ENCODE results near the gene LLPH.

The LLPH gene

DNA sequence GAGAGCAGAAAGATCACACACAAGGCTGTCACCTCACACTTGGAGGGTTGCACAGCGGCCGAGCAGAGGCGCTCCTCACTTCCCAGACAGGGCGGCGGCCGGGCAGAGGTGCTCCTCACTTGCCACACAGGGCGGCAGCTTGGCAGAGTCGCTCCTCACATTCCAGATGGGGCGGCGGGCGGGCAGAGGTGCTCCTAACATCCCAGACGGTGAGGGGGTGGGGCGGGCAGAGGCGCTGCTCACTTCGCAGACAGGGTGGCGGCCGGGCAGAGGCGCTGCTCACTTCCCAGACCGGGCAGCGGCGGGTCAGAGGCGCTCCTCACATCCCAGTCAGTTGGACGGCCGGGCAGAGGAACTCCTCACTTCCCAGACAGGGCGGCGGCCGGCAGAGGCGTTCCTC, 30.2 kb upstream of the LLPH start:
- H3K27ac ChIP-seq = no peak overlapping the region
- ChIA-PET POLR2A (ENCODE audit: low non-redundant PET) (no interaction called here), CTCF (interaction anchor here (1.0 kb wide), 1 partner anchor 9 kb away, joined by 8 read pairs; the partner anchor contains the start of gene TMBIM4)
- TF ChIP-seq CTCF (conservative IDR thresholded peaks at IDR 0.05; ENCODE audit: low read depth) = no peak
- no peak for DNase-seq (ENCODE audit: low spot score)

DNA sequence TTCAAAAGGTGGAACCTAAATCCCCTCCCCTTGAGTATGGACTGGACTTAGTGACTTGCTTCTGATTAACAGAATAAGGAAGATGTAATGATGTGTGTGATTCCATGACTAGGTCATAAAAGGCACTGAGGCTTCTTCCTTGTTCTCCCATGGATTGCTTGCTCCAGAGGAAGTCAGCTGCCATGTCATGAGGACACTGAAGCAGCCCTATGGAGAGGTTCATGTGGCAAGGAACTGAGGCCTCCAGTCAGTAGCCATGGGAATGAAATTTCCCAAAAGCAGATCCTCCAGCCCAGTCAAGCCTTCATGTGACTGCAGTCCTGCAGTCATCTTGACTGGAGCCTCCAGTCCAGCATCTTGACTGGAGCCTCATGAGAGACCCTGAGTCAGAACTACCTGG, 28.6 kb upstream of the LLPH start:
- TF ChIP-seq CTCF (conservative IDR thresholded peaks at IDR 0.05; ENCODE audit: low read depth) = no peak
- DNase-seq (ENCODE audit: low spot score) = no peak
- H3K27ac ChIP-seq = no peak overlapping the region
- ChIA-PET CTCF (no interaction called here), POLR2A (ENCODE audit: low non-redundant PET) (no interaction called here)

DNA sequence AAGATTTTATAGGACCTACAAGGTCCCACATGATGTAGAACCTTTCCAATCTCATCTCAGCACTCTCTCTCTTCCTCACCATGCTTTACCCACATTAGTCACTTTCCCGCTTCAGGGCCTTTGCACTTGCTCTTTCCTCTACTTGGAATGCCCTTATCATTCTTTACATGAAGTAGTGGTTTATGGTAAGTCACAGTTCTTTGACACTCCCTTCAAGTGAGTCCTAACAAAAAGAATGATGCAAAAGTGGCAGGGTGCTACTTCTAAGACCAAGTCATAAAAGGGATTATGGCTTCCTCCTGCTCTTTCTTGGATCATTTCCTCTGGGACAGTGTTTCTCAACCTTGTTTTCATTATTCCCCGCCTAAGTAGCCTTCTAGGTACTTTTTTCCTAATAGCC, 26.1 kb upstream of the LLPH start:
- ChIA-PET CTCF (no interaction called here), POLR2A (ENCODE audit: low non-redundant PET) (no interaction called here)
- no peak overlapping the region for H3K27ac ChIP-seq
- TF ChIP-seq CTCF (conservative IDR thresholded peaks at IDR 0.05; ENCODE audit: low read depth) = no peak
- DNase-seq (ENCODE audit: low spot score) = no peak

- no peak overlapping the region for H3K27ac ChIP-seq
- ChIA-PET CTCF (no interaction called here), POLR2A (ENCODE audit: low non-redundant PET) (no interaction called here)
- DNase-seq (ENCODE audit: low spot score) = no peak
- no peak for TF ChIP-seq CTCF (conservative IDR thresholded peaks at IDR 0.05; ENCODE audit: low read depth)
These were observed 24.2 kb upstream of the LLPH start for GRCh38 chr12:66154776-66155175.

- H3K27ac ChIP-seq = no peak overlapping the region
- POLR2A ChIA-PET (ENCODE audit: low non-redundant PET) = no interaction called here
- DNase-seq (ENCODE audit: low spot score) = no peak
- CTCF ChIA-PET = no interaction called here
- no peak for TF ChIP-seq CTCF (conservative IDR thresholded peaks at IDR 0.05; ENCODE audit: low read depth)
These were observed 22.2 kb upstream of the LLPH start for GRCh38 chr12:66152732-66153131.

GRCh38 chr12:66149702-66150398, 19.3 kb upstream of the LLPH start:
- ChIA-PET POLR2A (ENCODE audit: low non-redundant PET) (interaction anchor here (0.6 kb wide), 1 partner anchor 19 kb away, joined by 3 read pairs; no protein-coding TSS in a partner anchor), CTCF (interaction anchor here (0.7 kb wide), 1 partner anchor 42 kb away, joined by 5 read pairs; no protein-coding TSS in a partner anchor)
- TF ChIP-seq CTCF (conservative IDR thresholded peaks at IDR 0.05; ENCODE audit: low read depth) = no peak
- no peak overlapping the region for H3K27ac ChIP-seq
- DNase-seq (ENCODE audit: low spot score) = no peak

All from RWPE1 (cell line).